ENCODE measurements around the gene FAXDC2.

FAXDC2 gene

GRCh38 chr5:154795235-154795596, 55.2 kb downstream of the FAXDC2 start:
- no peak for DNase-seq (ENCODE audit: low spot score)

GRCh38 chr5:154794525-154795234, 55.7 kb downstream of the FAXDC2 start:
- no peak for DNase-seq (ENCODE audit: low spot score)

GRCh38 chr5:154793599-154794524, 56.5 kb downstream of the FAXDC2 start:
- DNase-seq (ENCODE audit: low spot score), result no peak

- no peak for DNase-seq (ENCODE audit: low spot score)
These were observed 58.9 kb downstream of the FAXDC2 start for GRCh38 chr5:154791535-154791934.

GRCh38 chr5:154788212-154788611, 62.2 kb downstream of the FAXDC2 start:
- DNase-seq (ENCODE audit: low spot score), result no peak

- no peak for DNase-seq (ENCODE audit: low spot score)
These were observed 64.0 kb downstream of the FAXDC2 start for GRCh38 chr5:154786414-154786813.

- no peak for DNase-seq (ENCODE audit: low spot score)
These were observed 65.5 kb downstream of the FAXDC2 start for GRCh38 chr5:154784856-154785255.

- no peak for DNase-seq (ENCODE audit: low spot score)
These were observed 66.5 kb downstream of the FAXDC2 start for GRCh38 chr5:154783774-154784460.

- no peak for DNase-seq (ENCODE audit: low spot score)
These were observed 67.4 kb downstream of the FAXDC2 start for GRCh38 chr5:154782812-154783592.

GRCh38 chr5:154782326-154782725, 68.1 kb downstream of the FAXDC2 start:
- no peak for DNase-seq (ENCODE audit: low spot score)

GRCh38 chr5:154780128-154780527, 70.3 kb downstream of the FAXDC2 start:
- DNase-seq (ENCODE audit: low spot score), result no peak

- DNase-seq (ENCODE audit: low spot score), result no peak
These were observed 71.3 kb downstream of the FAXDC2 start for GRCh38 chr5:154779105-154779504.

GRCh38 chr5:154778534-154778933, 71.9 kb downstream of the FAXDC2 start:
- DNase-seq (ENCODE audit: low spot score), result no peak

- DNase-seq (ENCODE audit: low spot score), result no peak
These were observed 74.2 kb downstream of the FAXDC2 start for GRCh38 chr5:154776167-154776566.

- DNase-seq (ENCODE audit: low spot score), result no peak
These were observed 77.1 kb downstream of the FAXDC2 start for GRCh38 chr5:154773326-154773725.

GRCh38 chr5:154771383-154771901, 79.0 kb downstream of the FAXDC2 start:
- no peak for DNase-seq (ENCODE audit: low spot score)

GRCh38 chr5:154770111-154770510, 80.3 kb downstream of the FAXDC2 start:
- no peak for DNase-seq (ENCODE audit: low spot score)

Data from NAMALWA (cell line).